Hematopoietic multipotent progenitor cell treated with erythropoietin and hydrocortisone succinate and interleukin-3 and kit ligand, for 4 days (in vitro differentiated cells): ENCODE data around the gene PDE4B.

ENCODE experiments used
- DNase-seq: peaks from one replicate; pipeline ENCODE4 v3.0.0-alpha.2; 2015

Gene PDE4B

DNA sequence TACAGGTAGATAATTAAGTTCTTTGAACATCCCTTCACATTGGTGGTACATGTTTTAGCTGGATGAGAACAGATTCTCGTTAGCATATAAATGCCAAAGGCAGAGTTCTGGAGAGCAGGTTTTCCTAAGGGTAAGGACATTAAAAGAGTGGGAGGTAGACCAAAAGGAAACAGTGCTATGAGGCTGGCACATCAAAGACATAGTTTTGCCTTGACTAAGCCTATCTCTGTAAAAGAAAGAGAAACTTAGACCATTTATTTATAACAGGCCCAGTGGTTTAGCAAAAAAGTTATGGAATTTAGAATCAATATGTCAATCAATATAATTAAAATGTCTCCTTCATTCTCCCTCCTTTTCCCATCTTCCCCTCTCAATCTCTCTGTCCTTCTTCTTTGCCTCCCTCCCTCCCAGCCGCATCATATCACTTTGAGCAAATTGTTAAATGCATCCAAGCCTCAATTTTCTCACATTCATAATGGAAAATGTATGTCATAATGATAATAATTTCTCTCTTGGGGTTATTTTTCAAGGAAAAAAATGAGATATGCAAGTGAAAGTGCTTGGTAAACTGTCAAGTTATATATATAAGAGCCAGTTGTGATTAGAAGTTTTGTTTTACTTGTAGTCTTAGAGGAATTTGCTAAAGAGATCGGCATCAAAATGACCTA is 531.4 kb downstream of the PDE4B start:
- DNase-seq = no peak

DNA sequence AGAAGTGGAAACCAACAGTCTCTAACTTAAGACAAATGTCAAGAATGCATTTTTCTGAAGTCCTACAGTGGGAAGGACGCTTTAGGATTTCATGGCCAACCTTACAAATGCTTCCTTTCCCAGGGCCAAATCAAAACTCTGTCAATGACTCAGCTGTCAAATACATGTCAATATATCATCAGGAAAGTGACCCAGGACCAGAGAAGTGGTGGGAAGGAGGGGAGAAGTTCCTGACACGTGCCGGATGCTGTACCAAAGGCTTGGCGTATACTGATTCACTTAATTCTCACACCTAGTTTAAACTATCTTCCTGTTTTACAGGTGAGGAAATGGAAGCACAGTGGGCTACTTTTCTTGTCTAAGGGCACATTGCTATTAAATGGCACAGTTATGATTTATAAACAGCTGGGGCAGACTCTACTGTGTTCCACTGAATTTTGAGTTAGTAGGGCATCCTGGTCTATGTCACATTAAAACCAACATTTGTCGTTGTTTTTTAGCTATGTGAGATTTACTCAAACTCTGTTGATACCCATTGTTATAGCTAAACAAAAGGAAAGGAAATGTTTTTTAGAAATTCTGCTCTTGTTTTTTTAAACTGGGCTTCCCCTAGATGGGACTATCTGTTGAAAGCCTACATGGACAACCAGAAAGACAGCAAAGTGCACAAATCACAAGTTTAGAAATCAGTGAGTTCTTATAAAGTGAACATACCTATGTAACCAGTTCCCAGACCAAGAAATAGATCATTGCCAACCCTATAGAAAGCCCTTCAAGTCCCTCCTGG is 533.1 kb downstream of the PDE4B start:
- DNase-seq = no peak

DNA sequence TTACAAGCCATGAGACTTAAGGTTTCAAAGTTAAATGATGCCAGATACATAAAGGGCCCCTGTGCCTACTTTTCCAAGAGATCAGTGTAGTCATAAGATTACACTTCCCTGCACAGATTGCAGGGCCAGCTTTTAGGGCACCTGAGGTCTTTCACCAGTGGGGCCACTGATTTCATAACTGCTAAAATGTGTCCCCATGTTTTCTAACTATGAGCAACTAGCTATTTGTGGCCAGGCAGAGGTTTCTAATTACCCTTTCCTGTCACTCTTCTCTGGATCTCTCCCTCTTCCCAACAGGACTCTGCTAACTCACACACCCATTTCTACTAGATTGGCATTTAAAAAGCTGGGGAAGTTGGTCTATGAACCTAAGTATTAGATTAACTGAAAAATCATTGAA is 534.2 kb downstream of the PDE4B start:
- DNase-seq = no peak

DNA sequence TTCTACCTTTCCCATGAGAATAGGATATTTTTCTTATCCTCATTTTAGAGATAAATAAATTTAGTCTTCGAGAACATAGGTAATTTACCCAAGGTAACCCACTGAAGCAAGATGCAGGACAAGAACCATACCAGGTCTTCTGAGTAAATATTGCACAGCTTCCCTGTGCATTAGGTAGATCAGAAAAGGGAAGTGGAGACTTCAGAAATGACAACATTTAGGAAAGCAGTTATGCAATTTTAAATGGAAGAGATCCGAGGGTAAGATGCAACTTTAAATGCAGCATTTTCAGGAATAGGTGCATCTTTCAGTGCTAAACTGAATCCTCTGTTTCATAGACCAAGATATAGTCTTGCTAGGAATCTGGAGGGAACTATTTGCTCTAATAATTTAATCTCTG is 534.9 kb downstream of the PDE4B start:
- DNase-seq = peak; percentile 46

DNA sequence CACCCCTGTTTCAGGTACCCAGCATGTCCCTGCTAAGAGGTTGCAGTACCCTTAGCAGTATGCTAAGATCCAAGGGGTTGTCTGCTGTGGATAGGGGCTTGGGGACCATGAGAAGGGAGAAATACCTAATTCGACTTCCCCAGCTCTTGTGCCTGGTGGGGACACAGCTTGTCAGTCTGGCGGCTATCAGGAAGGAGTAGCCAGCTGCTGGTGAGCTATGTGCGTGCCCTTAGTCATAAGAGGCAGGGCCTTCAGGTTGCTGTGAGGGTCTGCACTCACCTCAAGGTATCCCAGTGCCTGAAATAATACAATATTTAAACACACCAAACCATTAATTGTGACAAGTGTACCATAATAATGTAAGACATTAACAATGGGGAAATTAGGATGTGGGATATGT is 536.2 kb downstream of the PDE4B start:
- DNase-seq = no peak

DNA sequence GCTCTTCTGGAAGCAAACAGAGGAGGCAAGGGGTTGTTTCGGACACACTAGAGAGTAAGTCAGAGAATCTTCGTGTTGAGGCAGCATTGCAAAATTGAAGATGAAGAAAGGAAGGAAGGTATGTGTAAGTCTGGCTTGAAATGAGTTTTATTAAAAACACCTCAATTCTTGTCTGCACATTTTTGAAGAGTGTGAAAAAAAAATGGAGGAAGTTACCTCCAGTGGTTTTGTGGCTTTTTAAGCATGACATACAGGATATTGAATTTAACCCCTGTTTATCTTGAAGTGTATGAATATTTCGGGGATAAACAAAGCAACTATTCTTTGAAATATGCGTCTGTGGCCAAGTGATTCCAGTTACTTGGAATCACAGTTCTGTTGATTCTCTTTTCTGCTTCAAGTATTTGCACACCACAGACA is 538.0 kb downstream of the PDE4B start:
- DNase-seq = peak; percentile 66

DNA sequence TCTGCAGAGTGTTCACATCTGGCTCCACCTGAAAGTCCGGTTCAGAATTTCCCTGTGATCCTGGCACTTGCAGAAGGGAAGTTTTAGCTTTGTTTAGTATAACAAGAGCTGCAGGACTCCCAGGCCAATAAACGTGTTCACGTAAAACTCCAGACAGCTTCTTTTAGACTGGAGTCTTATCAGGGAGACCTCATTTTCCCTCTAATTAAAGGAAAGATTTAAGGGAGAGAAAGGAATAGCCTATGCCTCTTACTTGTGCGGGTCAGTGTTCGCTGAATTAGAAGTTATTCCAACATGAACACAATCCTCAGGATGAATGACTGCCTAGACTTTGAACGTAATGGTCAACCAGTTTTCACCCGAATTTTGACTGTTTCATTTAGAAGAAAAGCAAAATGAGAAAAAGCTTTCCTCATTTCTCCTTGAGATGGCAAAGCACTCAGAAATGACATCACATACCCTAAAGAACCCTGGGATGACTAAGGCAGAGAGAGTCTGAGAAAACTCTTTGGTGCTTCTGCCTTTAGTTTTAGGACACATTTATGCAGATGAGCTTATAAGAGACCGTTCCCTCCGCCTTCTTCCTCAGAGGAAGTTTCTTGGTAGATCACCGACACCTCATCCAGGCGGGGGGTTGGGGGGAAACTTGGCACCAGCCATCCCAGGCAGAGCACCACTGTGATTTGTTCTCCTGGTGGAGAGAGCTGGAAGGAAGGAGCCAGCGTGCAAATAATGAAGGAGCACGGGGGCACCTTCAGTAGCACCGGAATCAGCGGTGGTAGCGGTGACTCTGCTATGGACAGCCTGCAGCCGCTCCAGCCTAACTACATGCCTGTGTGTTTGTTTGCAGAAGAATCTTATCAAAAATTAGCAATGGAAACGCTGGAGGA is 539.2 kb downstream of the PDE4B start:
- peak; percentile 49 for DNase-seq

DNA sequence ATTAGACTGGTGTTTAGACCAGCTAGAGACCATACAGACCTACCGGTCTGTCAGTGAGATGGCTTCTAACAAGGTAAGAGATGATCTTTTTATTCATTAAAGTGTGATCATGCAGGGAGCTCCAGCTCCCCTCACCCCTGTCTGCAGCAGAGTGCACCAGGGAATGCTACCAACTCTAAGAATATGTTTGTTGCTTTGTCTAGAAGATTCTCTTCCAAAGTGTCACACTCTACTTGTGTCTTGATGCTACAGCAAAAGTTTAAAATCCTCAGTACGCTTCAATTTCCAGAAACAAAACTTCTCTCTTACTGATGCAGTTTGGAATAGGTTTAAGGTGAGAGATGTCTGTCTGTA is 539.8 kb downstream of the PDE4B start:
- no peak for DNase-seq

DNA sequence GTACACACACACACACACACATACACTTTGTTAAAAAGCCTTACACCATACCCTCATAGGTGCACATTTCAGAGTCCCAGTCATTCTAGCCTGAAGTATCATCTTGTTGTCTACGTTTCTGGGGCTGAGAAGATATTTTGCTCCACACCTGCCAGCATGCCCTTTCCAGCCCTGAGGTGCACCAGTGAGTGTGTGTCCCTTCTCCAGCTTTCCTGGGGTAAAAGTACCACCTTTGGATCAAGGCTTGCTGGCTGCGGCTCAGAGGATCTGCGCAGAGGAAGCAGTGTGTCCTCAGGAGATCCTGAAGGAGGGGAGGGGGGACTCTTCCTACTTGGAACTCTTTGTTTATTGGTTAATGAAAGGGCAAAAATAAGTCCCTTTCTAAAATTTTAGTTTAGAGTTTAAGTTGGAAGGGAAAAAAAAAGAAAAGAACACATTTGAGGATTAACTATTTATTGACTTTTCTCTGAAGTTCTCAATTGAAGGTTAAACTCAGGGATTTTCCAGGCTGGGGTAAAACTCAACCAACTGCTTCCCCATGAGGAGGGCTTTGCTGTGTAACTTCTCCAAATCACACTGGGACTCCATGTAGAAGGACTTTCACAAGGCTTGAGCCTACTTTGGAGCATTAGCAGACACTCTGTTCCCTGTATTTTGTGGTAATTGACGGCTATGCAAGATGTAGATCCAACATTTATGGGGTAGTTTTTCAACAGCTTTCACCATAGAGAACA is 540.9 kb downstream of the PDE4B start:
- DNase-seq = no peak

DNA sequence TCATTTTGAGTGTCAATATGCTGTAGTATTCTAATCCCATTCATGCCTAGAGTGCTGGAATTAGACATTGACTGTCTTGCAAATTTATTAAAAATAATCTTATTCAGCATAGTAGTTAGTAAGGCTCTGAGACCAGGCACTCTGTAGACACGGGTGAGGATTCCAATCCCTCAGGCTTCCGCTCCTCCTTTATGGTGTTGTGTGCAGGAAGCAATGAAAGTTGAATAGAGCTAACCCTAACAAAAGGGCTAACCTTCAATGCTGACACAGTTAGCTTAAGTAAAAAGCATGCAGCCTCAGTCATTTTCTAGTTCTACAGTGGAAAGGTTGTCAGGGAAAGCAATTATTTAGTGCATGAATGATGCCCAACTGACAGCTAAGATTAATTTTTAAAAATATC is 541.6 kb downstream of the PDE4B start:
- DNase-seq = no peak

DNA sequence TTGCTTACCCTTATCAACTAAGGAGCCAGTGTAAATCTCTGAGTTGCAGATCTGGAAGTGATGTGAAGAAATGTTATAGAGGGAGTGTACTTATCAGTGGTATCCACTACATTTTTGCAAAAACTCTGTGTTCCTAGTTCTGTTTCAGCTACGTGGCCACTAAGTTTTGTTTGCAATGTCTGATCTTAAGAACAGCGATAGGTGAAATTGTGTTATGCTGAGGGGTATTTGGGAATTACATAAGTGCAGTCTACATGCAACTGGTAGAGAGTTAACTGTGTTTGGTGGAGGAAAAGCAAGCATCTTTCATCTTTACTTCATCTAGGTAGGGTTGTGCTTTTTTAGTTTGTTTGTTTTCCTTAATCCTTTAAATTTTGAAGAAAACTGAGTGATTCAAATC is 542.4 kb downstream of the PDE4B start:
- DNase-seq = no peak

DNA sequence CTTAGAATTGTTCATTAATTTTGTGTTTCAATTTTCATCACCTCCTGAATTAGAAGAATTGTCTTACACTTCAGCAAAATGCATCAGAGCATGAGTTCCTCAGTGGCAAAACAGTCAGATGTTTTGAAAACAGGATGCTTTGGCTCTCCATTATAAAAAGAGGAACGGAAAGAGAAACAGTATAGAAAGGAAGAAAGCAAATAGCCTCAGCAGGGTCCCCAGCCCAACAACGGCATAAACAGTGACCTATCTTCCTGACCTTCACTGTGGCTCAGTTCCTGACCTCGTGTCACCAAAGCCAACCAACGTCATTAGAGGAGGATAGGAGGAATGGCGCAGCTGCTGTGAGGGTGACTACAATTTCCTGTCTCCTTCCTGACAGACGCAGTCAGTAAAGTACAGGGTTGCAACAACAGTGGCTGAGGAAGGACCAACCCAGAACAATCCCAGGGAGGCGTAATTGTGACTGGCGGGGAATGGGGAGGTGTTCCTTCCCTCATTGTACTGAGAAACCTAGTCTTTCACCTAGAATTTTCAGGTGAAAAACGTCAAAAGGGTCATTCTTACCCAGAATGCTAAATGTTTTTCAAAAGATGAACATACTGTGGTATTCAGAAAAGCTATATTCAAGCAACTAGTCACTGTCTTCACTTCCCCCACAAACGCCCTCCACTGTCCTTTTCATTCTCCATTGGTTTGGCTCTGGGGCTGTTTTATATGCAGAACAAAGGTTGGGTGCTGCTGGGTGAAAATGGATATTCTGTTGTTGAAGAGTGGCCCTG is 543.4 kb downstream of the PDE4B start:
- DNase-seq = peak; percentile 77

DNA sequence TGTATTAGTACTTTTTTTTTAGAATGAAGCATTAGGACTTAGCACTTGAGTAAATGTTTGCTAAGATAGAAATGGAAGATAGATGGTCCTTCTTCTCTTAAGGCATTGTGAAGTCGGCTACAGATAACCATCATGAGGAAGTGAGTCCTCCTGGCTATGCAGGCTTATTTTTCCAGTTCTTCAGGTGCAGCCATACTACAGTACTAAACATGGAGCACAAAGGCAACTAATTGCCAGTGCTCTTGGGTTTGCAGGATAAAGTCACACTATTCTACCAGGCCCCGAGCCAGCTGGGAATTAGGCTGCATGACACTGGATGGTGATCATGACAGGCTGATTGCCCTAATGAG is 543.9 kb downstream of the PDE4B start:
- no peak for DNase-seq

DNA sequence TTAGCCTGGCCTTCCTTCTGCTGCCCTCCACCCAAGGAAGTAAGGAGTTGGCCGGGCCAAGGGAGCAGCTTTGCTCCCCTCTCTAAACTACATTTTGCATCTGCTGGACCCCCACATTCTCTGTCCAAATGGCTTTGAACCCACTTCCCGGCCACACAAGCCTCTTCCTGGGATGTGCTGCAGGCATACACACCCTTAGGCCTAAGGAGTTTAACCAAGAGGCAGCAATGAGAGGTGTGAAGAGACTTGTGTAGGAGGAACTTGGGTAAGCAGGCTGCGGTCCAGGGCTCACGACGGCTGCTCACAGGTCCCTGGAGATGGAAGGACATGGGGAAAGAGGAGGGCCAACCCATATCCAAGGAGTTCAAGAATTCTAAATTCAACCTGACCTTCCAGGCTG is 544.6 kb downstream of the PDE4B start:
- DNase-seq = no peak

DNA sequence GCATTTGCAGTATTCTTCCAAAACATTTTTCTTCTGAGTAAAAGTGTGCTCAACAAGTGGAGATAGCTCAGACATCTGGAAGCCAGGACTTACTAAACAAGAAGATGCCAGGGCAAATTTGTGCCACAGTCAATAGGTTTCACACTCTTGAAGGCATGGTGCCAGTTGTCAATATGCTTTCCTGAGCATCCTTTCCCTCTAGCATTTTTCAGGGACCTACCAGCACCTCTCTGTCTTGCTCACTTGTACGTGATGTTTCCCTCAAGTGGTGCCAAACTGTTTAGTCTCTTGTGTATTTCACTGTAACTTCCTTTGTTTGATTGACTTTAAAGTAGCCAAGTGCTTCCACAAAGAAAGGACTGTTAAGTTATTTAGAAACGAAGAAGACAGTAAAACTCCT is 547.2 kb downstream of the PDE4B start:
- DNase-seq = peak; percentile 20

DNA sequence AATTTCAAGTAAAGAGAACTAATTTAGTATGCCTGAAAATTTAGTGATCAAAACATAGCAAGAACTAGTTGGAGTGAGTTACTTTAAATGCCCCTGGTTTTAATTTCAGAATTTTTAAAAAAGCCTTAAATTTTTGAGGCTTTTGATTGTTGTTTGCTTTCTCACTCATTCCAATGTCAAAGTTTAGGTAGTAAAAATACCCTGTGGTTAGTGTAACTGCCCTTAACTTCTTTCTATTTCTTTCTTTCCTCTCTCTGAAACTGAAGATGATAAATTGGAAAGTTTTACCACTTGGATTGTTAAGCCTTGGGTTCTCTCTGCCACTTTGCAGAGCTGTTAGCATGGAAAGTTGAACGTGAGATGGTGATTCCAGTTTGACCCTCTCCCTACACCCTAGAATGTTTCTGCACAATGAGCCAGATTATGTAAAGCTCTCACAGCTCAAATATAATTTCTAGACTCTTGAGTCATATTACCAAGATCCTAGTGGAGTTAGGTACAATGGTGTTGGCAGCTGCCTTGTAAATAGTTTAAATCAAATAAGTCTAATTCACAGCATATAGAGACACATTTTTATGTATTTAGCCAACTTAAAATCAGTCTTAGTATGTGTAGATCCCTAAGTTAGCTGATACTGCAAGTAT is 548.9 kb downstream of the PDE4B start:
- DNase-seq = no peak

DNA sequence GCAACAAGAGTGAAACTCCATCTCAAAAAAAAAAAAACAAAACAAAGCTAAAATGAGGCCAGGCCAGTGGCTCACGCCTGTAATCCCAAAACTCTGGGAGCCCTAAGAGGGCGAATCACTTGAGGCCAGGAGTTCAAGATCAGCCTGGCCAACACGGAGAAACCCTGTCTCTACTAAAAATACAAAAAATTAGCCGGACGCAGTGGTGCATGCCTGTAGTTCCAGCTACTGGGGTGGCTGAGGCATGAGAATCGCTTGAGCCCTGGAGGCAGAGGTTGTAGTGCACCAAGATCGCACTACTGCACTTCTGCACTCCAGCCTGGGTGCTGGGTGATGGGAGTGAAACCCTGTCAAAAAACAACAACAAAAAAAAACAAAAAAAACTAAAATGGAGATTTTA is 550.0 kb downstream of the PDE4B start:
- DNase-seq = no peak

DNA sequence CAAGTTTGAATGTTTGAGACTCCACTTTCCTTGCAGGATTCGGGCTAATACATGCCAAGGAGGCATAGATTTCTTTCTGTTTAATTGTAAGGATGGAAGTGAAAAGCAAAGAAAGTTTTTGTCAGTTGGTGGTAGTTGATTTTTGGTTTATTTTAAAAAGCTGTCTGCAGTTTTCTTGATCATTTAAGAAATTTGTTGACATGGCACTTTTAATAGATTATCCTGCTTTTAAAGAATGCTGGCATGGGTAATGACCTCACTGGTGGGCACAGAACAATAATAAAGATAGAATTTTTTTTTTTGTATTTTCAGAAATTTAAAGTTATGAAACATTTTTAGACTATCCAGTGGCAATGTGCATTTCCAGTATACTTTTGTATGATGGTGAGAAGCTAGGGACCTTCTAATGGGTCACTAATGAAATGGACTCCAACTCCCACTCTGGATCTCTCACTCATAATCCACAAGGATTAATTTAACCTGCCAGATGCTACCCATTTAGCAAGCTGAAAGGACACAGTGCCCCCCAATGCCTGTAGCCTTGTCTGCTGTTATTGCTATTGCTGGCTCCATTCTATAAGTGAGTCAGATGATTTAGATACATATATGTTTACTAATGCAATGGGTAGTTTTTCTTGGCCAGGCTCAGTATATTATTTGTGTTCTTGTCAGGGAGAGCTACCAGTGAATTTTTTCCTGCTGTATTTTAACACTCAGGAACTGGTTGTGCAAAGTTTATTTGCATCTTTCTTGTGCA is 551.1 kb downstream of the PDE4B start:
- no peak for DNase-seq

DNA sequence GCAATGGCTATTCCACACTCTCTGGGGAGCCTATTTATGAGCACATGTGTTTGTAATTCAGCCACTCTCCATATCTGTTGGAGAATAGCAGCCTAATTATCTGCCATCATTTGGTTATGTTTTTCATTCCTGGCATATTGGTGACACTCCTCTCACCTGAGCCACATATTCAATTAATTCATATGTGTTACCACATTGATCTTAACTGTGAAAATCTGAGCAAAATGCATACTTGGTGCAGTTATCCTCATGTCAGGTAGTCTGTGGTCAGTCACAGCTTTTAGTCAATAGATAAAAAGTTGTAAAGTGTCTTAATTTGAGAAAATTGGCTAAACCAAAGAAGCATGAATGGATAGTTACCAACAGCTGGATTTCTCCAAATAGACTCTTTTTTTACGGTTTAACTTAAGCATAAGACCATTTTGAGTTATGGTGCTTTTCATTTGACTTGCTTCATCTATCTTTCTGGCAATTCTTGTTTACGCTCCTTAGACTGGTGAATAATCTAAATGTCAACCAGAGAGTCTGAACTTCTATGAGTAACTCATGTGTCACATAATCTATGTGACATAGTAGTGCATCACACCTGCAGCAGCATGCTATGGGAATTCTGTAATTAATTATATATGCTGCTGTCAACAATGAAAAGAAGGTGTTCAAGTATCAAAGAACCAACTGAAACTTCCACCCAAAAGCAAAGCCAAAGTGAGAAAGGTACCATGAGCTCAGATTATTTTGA is 553.5 kb downstream of the PDE4B start:
- DNase-seq = no peak

DNA sequence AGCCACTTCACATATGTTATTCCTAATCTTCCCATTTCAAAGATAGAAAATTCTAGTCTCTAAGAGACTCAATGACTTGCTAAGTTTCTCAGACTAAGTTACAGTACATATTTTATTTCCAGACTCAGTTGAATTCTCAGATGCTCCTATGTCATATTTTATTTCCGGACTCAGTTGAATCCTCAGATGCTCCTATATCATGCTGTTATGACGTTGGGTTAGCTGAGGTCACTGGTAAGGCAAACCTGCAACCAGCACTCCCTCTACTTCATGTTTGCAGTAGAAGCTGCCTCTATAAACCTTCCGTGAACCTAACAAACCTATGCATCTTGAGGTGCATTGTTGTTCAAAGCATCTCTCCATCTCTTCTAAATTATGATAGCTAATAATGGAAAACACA is 554.2 kb downstream of the PDE4B start:
- no peak for DNase-seq
